Effector CD8-positive, alpha-beta T cell (primary cell): ENCODE data around the gene CAPN11.

Experiments used
- DNase-seq: peaks from one replicate; lab custom pipeline; 2025; lab: John Stamatoyannopoulos, UW
- total RNA-seq, 4 experiments: gene quantifications; one replicate each; lab custom pipeline; 2026; lab: John Stamatoyannopoulos, UW

Gene CAPN11
- 0 to 0.18 (median 0) reads per million in 4 experiments for total RNA-seq

DNA sequence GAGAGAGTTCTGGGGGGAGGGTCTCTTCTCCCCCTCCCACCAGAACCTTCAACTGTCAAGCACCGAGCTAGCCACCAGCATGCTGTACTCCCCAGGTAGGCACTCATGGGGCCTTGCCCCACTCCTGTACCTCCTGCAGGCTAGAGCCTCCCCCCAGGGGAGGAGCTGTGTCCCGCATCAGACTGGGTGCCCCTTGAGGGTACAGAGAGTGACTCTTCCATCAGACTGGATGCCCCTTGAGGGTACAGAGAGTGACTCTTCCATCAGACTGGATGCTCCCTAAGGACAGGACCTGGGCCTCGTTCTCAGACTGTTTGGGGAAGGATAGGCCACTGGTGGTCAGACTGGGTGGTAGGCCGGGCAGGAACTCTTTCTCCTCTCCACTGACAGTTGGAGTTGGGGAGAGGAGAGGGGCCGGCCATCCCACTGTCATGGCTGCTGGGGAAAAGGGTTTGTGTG, at the start of gene CAPN11:
Gene CAPN11 (plus strand): TSS at position 51 of the 459 bp plus-strand sequence. CDS start 29 bp downstream, at position 80.
- DNase-seq: no peak

- DNase-seq: no peak
Measured at GRCh38 chr6:44109212-44109611, 49.4 kb upstream of the CAPN11 start.

DNA sequence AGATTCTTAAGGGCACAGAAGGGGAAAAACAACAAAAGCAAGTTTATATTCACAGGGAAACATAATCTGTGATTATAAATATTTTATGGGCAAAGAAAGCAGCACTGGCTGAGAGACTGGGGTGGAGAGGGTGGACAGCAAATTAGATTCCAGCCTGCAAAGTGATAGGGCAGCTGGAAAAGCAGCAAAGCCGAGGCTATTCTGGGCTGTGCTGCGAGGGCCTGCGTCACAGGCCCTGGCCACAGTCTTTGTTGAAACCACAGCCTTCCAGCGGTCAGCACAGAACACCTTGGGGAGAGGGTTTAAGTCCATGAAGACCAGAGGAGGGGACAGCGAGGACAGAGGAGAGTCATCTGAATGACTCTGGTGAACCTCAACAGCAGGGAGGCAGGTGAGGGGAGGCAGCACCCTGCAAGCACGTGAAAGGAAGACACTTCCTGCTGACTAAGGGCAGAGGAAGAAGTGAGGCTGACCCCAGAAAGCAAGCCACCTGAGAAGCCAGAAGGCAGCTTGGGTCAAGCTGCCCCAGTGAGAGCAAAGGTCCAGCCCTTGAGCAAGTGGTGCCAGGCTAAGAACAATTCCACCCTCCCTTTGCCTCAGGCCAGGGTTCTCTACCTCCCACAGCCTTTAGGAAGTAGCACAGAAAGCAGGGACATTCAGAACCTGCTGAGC, 48.5 kb upstream of the CAPN11 start:
- no peak for DNase-seq

GRCh38 chr6:44110966-44111365, 47.7 kb upstream of the CAPN11 start:
- DNase-seq: no peak

GRCh38 chr6:44111434-44112417, 46.9 kb upstream of the CAPN11 start:
- DNase-seq: no peak

- DNase-seq: no peak
Measured at GRCh38 chr6:44113414-44113813, 45.2 kb upstream of the CAPN11 start.

- DNase-seq: no peak
Measured at GRCh38 chr6:44115866-44116265, 42.8 kb upstream of the CAPN11 start.

DNA sequence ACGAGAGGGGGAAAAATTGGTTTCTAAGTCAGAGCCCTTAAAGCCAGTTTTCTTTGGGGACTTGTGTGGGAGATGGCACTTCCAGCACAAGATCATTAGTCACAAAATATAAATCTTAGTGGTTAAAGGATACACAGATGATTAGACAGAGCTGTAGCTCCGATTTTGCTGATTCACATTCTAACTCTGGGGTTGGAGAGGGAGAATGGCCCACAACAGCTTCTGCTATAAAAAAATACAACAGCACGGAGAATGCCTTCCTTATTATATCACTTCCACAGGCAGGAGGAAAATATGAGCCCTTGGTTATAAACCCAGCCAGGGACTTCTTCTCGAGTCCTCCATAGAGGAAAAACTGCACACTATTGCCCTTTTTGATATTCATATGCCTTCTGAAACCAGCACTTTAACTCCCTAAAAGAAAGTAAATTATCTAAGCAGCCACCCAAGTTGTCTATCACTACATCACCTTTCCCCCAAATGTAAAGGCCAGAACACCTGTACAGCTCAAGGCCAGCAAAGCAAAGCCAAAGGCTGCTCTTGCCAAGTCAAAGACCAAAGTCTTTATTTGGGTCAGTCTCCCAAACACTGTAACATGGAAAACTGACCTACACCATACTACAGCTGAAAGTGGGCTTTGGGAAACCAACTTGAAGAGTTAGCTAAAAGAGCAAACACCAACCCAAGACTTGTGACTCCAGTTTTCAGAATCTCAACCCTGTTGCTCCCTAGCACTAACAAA, 41.8 kb upstream of the CAPN11 start:
- DNase-seq: no peak

DNA sequence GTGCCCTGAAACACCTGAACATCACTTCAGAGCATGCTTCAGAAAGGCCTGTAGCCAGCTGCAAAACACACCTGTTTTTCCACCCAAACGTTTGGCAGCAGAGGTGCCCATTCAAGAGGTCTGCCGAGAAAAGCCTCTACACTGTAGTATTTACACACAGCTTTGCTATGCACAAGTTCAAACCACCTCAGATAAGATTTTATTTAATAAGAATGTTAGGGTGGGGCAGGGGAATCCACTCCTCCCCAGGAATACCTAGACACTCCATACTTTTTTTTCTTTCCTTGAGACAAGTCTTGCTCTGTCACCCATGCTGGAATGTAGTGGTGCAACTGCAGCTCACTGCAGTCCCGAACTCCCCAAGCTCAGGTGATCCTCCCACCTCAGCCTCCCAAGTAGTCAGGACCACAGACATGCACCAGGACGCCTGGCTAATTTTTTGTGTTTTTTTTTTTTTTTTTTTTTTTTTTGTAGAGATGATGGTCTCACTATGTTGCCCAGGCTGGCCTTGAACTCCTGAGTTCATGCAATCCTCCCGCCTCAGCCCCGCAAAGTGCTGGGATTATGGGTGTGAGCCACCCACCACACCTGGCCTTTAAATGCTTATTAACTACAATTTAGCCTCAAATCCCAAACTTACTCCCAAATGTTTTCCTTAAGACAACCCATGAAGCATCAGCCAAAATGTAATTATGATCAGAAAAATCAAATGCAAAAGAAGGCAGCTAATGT, 41.1 kb upstream of the CAPN11 start:
- DNase-seq: no peak

GRCh38 chr6:44119704-44120262, 38.8 kb upstream of the CAPN11 start:
- DNase-seq: no peak

DNA sequence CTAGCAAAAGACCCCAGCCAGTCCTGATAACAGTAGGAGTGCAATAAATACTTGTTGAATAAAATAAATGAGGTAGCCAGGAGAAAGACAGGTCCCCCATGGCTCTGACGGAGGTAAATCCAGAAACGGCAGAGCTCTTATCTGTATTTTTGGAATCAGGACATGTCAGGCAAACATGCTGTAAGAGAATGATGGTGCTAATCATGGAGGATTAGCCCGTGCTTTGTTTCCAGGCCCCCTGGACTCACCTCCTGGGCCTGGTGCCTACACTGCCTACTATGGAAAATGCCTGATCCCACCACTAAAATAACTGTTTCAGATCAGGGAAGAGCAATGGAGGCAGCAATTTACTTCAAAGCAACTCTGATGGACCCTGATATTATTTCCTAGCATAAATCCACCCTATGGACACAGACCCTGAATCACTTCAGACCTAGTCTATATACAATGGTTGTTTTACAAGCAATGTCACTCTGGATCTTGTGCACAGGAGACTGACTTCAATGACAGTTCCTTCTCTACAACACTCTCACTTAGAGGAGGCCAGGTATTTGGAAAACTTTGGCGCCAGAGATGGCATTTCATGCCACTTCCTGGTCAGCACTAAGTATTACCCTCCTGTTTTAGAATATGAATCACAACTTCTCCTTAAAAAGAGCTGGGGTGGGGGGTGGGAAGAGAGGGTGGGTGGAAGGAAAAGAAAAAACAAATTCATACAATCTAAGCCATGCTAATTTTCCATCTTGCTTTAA, 37.8 kb upstream of the CAPN11 start:
- no peak for DNase-seq

DNA sequence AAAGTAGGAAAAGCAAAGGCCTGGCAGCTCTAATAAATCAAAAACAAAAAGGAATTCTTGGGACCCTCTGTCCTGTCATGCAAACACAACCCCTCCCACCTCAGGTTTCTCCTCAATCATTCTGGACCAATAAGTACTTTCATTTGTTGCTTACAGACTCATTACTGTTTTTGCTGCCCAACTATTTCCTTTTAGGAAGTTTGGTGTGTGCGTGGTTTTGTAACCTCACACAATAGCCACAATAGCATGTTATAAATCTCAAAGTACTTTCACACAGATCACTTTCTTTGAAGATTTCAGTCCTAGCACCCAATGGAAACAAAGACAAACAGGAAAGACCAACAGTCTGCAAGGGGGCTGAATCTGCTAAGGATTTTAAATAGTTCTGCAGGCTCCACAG, 35.8 kb upstream of the CAPN11 start:
- DNase-seq: no peak

GRCh38 chr6:44123544-44123943, 35.1 kb upstream of the CAPN11 start:
- DNase-seq: no peak

- DNase-seq: peak; percentile 56
Measured at GRCh38 chr6:44126320-44127149, 32.1 kb upstream of the CAPN11 start.

DNA sequence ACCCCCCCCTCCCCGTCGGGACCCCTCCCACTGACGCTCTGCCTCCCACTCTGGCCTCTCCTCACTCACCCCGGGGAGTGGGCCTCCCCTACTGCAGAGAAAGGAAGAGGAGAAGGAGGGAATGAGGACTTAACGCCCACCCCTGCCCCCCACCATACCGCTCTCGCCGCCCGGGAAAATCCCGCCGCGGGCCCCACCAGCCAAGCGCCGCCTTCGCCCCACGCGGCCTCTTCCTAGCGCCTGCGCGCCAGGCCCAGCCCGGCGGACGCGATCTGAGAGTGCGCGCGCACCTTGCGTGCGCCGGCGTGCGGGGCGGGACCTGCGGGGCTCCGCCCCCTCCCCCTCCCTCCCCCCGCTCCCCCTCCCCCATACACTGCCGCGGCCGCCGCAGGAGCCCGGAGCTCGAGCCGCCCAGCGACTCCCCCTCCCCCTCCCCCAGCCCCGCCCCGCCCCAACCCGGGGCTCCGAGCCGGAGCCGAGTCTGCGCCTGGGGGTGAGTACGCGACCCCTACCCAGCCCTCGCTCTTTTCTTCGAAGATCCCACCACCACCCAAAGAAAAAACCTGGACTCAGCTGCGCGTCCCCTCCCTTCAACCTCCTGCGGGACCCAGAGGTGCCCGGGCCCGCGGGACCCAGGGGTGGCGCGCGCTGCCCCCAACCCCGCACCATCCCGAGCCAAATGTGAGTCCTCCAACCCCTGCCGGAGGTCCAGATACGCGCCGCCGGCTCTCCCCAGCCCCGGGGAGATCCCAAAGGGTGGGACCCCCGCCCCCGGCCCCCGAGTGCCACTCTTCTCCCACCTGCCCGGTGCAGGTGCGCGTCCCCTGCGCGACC, 31.2 kb upstream of the CAPN11 start, which contains the start of the genes MRPL14 and TMEM63B:
Gene MRPL14 (minus strand): TSS at position 267 of the 834 bp plus-strand sequence. CDS start 10,841 bp downstream, outside the sequence.
Gene TMEM63B (plus strand): TSS at position 369 of the 834 bp plus-strand sequence. CDS start 7,031 bp downstream, outside the sequence.
- DNase-seq: peak; percentile 87

GRCh38 chr6:44128020-44128917, 30.4 kb upstream of the CAPN11 start:
- peak; percentile 13 for DNase-seq

DNA sequence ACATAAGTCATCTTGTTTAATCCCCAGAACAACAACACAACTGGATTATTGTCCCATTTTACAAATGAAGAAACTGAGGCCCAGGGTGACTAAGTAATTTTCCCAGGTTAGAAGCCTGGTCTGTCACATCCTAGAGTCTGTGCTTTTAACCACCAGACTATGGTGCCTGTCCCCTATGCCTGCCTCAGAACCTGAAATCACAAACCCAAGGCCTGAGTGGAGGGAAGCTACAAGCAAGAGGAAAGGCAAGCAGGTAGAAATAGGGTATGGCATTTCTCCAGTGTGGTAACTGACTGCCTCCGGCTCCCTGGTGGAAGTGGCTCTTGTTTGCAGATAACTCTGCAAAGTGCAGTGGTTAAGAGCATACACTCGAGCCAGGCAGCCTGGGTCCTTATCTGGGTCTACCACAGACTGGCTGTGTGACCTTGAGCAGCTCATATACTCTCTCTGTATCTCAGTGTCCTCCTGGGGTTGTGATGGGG, 28.7 kb upstream of the CAPN11 start:
- DNase-seq: no peak
